ENCODE results near the gene NPHP4.

NPHP4 gene

DNA sequence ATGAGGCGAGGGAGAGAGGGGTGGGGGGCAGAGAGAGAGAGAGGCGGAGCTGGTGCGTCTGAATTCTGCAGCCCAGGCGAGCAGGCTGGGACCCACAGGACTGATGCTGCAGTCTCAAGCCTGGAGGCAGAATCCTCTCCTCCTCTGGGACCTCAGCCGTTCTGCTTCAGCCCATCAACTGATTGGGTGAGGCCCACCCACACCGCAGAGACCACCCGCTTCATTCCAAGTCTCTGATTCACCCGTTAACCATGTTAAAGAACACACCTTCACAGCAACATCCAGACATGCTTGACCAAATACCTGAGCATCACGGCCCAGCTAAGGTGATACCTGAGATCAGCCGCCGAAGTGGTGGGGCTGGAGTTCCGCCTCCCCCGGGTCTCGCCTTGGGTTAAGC is 147.8 kb downstream of the NPHP4 start:
- no peak for DNase-seq

DNA sequence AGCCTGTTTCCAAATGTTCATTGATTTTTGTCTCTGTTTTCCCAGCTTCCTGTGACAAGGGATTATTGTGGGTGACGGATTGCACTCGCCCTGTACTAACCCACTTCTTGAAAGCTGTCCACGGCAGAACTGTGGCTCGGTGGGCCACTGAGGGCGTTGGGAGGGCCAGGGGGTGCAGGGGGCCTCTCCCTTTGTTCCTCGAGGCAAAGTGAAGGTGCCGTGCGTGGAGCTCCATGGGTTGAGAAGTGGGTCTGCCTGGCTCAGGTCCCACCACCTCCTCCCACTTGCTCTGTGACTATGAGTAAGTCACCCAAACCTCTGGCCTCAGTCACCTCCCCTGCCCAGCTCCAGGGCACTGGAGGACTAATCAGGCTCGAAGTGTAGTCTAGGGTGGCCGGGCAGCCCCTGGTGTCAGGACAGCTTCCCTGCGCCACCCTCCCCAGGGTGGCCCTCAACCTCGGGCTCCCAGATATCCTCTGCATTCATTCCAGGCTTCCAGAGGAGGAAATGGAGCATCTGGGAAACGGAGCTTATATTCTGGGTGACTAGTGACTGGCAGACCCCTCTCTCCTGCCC is 148.6 kb downstream of the NPHP4 start:
- DNase-seq = no peak

DNA sequence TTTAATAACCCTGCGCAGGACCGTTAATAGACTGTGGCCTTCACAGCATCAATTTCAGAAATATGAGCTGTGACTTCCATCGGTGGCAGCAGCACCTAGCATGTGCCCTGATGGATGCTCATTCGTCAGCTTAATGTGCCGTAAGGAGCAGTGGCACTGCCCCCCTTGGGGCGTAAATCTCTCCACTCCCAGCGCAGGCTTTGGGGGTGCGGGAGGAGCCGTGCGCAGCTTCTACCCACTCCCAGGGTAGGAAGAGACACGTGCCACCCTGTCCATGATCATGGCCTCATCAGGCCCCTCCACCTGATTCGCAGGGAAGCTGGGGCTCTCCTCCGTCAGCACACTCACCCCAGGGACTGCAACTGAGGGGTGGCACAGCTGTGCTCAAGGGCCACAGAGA is 149.5 kb downstream of the NPHP4 start:
- DNase-seq = no peak

DNA sequence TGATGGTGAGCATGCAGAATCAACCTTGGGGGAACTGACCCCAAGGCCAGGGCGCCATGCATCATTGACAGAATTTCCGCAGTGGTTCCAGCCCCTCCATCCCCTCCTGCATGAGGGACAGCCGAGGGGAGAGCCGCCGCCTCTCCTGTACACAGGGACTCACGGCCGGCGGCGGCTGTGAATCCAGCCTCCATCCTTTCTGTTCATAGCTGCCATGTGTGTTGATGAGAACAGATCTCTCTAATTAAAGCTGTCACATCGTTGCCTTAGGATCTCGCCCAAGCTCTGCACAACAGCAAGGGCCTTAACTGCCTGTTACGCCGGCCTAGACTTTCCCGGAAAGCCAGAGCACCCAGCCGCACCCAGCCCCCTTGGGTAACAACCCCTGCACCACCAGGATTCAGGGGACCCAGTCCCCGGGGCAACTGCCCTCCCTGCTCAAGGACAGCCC is 151.6 kb downstream of the NPHP4 start:
- DNase-seq = no peak

DNA sequence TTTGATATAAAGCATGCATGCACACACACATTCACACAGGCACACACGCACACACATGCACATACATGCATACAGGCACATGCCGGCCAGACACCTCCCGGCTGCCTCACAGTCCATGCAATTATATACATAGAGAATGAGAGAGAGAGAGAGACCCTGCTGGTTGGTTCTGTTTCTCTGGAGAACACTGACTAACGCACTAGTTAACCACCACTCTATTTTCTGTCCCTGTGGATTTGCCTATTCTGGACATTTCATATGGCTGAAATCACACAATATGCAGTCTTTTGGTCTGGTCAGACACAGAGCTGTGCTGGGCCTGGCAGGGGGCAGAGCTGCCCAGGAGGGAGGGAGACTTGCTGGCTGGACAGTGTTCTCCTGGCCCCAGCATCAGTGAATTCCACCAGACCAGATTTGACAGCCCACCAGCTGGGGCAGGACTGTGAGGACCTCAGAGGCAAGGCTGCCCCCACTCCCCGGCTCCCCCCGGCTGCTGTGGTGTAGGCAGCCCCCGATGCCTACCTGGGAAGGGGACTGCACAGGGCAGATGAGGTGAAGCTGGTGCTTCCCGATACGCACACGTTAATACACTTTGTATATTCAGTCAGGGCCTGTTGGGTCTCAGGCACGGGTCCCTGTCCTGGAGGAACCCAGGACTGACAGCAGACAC is 152.2 kb downstream of the NPHP4 start:
- no peak for DNase-seq

DNA sequence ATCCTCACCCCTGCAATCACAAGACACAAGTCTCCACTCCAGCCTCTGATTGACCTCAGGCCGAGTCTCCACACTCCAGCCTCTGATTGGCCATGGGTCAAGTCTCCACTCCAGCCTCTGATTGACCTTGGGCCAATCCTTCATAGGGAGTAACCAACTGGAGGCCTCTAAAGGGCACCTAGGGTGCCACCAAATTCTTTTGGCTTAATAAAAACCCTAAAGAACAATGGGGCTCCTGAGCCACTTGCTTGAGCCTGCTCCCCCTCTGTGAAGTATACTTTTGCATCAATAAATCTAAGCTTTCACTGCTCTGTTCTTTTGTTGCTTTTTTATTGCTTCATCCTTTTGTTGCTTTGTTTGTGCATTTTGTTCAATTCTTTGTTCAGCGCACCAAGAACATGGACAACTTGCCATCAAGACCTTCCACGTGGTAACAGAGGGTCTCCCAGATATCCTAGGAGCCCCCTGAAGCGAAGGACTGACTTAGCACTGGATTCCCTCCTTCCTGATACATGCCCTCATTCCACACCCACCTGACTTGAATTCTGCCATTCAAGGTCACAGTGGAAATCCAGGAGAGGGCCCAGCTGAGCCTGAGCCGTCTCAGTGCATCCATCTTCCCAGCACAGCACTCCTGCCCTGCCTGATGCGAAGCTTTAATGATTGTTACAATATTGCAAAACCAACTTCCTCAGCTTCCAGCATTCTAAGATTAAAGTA is 152.9 kb downstream of the NPHP4 start:
- no peak for DNase-seq

DNA sequence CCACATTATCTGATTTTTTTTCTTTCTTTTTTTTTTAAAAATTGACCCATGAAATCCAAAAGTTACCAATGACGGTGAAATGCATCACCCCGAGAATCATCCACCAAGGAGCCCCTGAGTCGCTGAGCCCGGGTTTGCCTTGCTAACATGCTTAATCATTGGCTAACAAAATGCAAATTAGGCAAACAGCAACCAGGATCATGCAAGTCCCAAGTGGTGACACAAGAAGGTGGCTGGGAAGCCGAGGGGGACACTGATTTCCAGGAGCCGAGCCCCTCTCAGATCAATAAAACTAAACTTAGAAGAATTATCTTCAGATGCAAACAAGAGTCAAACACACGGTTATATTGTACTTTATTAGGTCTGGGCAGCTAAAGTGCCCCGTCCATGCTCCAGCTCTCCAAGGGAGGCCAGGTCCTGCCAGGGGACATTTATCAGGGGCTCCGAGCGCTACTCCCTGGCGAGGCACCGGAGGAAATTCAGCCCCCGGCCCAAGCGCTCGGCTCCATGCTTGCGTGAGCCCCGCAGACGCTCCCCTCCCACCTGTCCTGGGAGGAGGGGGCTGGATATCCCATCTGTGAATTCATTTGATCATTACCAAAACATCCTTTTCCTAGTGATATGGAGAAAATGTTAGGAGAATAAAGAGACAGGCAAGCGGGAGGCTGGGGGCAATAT is 154.1 kb downstream of the NPHP4 start:
- no peak for DNase-seq

DNA sequence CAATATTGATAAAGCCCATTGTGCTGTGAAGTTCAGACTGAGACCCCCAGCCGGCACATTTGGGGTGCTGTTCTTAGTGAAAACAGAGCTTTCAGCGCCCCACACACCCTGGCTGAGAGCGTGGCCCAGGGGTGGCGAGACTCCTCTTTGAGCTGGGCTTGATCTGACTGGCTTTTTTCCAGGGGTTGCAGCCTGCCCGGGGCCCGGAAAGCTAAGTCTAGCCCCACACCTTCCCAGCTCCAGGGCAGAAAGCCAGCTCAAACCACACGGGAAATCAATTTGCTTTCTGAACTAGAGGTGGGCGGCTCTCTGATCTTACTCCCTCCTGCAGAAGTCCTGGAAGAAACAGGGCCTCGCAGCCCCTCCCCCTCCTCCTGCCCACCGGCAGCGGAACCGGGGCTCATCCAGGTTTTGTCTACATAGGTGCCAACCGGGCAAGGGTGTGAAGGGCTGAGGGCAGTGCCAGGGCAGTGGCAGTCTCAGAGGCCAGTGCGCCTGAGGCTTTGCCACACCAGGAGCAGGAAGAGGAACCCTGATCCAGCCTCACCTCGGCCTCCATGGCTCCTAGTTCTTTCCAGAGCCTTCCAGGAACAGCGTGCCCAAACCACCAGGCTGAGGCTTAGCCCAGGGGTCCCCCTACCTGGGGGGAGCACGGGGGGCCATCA is 155.3 kb downstream of the NPHP4 start:
- DNase-seq = no peak

DNA sequence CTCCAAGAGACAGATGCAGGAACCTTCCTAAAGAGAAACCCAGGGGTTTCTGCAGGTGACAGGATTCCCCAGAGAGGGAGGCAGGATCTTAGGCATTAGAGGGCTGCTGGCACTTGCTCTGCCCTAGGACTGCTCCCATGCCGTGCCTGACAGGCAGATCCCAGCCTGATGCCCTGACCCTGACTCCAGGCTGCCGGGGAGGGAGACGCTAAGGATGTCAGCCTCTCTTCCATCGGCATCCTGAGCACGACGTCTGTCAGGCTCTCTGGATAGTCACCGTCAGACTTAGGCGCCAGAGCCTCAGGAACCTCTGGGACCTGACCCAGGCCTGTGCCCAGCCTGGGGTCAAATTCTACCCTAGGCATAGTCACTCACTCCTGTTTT is 157.1 kb downstream of the NPHP4 start:
- no peak for DNase-seq

DNA sequence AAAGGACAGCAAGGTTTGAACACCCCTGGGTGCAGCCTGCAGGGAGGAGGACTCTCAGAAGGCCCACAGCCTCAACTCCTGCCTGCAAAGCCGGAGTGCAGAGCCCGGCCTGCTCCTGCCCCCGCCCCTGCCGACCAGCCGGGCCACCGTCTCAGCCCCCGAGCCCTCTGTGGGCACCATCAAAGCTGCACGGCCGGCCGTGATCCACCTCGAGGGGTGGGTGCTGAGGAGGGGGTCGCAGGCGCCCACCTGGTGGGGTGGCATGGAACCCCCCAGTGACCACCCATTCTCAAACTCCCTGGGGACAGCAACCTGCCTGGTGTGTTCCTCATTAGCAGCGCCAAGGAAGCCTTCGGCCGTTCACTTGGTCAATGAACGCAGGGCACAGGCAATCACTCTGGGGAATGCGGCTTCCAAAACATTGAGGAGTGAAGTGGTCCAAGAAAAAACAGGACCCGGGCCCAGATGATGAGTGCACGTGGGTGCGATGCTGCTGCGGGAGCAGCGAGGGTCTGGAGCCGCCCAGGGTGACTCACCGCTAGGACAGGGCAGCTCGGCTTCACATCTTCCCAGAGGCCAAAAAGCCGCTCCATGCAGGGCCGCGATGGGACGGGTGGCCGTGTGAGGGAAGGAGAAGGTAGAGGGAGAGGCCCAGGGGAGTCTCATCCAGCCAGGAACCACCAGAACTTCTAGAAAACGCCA is 157.6 kb downstream of the NPHP4 start:
- DNase-seq = no peak

DNA sequence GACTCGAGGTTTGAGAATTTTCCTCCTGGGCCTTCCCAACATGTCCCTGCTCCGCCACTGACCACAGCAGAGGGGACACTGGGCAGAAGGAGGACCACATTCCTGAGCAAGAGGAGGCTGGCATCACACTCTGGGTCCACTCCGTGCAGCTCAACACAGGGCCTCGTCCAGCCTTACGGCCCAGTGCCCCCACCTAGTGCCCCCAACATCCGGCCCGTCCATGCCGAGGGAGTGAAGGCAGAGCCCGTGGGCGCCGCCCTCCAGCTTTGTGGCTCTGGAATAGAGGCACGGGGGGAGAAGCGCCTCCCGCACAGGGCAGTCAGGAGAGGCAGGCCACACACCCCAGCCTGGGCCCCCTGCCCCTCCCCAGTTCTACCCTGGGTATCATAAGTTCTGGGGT is 158.3 kb downstream of the NPHP4 start:
- DNase-seq = no peak

DNA sequence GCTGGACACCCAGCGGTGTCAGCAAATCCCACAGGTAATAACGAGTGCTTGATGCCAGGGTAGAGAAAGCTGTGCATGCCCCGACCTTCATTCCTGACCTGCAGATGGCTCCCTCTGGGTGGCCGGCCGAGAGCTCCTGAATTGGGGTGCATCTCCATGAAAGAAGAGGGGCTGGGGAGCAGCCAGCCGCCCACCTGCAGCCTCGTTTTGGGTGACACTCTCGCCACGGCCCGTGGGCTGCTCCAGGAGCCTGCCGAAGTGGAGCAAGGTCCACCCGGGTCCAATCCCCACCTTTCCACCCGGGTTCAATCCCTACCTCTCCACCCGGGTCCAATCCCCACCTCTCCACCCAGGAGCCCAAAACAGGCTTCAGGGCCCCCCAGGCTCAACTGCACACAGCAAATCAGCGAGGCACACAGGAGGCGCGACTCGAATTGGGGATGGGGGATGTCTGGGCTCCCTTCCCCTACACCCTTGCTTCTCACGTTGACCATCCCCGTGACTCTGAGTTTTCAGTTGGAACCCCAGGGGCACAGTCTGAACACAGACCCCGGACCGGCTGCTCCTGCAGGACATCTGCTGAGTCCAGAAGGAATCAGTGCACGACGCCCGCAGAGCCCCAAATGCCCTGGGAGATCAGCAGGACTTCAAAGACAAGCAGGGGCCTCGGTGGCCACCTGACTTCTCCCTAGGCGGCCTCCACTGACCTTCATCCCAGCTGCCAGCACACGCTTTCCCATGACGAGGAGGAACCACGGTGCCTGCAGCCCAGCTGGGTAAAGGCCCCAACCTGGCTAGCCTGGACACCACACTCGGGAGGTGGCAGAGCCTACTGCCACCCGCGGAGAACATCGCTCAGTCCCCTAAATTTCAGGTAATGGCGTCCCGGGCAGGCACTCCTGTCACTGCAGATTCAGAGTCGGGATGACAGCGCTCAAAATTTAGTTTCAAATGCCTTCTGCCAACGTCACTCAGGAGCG is 159.0 kb downstream of the NPHP4 start:
- no peak for DNase-seq

DNA sequence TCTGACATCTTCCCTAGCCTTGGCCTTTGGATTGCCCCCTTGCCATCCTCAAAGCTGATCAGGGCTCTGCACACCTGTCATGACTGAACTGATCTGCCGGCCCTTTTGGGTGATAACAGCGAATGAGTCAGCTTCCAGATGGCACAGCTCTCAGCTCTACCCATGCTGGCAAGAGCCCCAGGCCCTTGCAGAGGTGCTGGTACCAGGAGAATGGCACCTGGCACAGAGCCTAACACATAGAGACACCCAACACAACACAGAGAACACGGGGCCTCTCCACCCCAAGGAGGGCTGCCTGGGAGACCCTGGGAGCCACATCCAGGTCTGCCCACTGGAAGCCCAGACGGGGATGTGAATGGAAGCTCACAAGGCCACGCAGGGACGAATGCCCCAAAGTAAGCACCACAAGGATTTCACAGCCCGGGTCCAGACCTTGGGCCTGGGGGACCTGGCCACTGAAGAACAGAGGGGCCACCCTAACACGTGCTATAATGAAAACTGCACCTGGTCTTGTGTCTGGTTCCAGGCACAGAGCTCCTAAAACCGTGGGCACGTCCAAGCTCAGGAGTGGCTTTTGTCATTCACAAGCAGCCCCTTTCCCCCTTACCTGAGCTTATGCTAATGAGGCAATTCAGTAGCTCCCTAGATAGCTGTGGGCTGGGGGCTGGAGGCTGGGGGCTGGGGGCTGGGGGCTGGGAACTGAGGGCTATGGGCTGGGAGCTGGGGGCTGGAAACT is 160.5 kb downstream of the NPHP4 start:
- DNase-seq = no peak

DNA sequence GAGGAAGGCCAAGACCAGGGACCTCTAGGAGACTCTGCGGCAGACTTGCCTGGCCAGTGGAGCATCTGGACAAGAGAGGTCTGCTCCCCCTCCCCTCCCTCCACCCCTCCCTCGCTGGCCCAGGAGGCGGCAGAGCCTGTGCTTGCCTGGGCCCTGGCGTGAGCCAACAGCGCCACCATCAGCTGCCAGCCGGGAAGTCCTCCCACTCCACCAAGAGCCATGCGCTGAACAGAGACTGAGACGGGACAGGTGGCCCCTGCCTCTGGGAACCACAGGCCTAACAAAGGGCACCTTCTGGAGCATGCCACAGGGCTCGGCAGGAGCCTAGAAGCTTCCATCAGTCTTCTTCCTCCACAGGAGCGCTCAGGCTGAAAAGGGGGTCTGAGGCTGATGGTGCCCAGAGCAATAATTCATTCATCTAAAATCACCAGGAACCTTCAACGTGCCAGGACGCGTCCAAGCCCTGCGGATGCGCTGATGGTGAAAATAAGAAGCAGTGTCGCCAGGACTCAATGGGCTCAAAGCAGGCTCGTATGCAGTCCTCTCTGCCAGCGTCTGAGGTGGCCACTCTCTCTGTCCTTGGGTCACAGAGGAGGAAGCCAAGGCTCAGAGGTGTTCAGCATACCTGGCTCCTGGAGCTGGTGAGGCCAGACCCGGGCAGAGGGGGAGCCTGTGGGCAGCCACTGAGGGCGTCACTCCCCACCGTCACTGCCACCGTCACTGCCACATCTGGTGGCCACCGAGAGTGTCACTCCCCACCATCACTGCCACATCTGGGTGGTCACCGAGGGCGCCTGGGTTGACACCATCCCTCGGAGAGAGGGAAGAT is 161.2 kb downstream of the NPHP4 start:
- DNase-seq = peak; percentile 60 to 64

DNA sequence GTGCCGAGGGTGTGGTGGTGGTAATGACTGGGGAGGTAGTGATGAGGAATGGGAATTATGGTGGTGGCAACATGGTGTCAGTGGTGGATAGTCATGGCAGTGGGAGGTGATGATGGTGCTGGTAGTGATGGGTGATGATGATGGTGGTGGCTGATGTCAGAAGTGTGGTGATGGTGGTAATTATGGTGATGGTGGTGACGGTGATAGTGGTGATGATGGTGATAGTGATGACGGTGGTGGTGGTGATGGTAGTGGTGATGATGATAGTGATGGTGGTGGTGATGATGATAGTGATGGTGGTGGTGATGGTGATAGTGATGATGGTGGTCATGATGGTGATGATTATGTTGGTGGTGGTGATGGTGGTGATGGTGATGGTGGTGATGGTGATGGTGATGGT is 162.8 kb downstream of the NPHP4 start:
- no peak for DNase-seq

DNA sequence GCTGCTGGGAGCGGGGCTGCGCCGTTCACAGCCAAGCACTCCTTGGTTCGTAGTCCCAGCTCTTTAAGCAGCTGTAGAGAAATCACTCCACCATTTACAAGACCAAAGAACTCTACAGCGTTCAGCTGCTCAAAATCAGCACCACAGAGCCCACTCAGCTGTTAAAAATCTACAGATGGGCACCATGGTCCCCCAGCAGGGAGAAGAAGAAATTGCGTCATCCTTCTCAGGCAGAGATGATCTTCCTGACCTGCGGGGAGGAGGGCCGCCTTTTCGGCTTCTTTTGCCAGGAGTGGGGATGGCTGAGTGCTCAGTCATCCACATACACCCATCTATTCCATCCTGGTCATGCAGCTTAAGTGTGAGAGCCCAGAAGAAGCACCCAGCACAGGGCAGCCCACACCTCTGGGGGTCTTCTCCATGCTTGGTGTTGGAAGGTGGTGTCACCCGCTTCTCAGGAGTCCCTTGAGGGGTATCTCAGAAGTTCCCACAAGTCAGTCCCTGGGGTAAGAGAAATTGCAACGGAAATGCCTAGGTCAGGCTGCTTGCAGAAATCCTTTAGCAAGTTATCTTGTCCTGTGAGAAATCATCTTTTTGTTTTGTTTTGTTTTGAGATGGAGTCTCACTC is 163.8 kb downstream of the NPHP4 start:
- no peak for DNase-seq

DNA sequence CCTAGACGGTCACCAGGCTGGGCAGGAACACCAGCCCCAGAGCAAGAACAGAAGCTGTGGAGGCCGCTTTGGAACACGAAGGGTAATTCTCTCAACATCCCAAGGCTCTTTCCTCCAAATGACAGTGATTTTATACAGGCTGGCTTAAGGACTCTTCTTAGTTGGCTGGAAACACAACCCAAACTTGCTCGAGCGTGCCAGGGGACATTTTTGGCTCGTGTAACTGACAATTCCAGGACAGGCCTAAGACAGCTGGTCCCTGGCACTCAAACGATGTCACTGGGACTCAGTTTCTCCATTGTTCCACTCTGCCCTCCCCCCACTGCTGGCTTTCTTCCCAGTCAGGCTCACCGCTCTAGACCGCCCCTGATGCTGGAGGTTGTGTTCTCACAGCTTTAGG is 164.7 kb downstream of the NPHP4 start:
- no peak for DNase-seq

DNA sequence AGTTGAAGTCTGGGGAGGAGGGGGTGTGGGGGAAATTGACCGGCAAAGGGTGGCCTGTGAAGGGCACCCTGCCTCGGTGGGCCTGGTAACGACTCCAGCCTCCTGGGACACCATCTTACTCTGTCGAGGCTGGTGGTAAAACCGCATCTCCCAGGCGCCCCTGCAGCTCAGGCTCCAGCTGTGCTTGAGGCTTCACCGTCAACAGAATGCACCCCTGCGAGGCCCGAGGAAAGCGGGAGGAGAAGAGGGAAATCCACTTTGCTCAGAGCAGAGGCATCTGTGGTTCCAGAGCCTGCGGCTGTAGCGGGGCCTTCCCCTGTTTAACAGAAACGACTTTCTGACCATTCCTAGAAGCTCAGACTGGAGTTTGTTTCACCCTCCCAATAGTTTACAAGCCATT is 165.6 kb downstream of the NPHP4 start:
- no peak for DNase-seq

DNA sequence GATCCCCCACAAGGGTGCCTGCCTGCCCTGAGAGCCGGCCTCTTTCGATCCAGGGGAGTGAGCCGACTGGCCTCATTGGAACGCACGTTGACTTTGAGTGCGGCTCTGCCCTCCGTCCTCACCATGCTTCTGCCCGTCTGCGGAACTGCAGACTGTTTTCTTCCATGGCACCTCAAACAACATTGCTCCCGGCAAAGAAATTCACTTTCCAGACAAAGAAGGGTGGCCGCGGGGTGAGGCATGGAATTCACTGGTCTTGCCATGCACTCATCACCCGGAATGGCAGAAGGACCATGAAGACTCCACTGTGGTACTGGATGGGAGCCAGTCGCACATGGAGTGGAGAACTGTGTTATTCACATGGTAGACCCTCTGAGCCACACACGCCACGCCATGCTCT is 169.5 kb downstream of the NPHP4 start:
- DNase-seq = no peak
